HFF-Myc (cell line): ENCODE data around the gene LYPD1.

Source experiments
- DNase-seq: peaks from one replicate; pipeline ENCODE4 v3.0.0-alpha.2; 2011; ENCODE audit warnings: low read depth; ENCODE audit errors: extremely low read depth
- H3K4me3 ChIP-seq: replicated peaks from 2 replicates; pipeline ENCODE4 v1.5.1; 2011; ENCODE audit warnings: low read depth, mild to moderate bottlenecking, control low read depth, low read length
- TF ChIP-seq, protein P1 (sequence below): IDR thresholded peaks from 2 replicates; pipeline ENCODE4 v1.5.1; 2012; ENCODE audit warnings: mild to moderate bottlenecking, low read depth, low read length, control low read depth; ENCODE audit errors: missing control alignments

LYPD1 gene

DNA sequence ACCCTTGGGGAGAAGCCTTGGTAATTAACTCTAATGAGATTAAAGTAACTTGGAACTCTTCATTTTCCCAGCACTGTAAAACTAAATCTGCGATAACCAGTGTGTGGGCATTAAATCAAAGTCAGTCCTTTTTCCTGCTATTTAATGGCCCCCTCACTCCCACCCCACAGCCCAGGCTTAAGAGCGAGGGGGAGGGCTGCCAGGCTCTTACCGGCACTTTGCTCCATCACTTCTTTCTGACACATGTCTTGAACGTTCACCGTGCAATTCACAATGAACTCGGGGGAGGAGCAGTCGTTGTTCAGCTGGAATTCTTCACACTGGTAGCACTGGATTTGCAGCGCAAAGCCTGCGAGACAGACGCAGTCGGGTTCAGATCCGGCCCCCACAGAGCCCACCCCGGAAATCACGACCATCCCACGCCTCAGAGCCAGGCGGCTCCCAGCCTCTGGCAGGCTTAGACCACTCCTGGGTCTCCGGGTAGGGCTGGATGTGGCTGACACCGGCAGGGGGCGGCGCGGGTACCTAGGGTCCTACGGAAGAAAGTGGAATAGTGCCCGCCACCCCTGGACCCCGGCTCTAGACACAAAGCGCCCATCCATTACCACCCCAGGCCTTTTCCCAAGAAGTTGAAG, 1.7 kb downstream of the LYPD1 start:
- TF ChIP-seq, protein P1, sequence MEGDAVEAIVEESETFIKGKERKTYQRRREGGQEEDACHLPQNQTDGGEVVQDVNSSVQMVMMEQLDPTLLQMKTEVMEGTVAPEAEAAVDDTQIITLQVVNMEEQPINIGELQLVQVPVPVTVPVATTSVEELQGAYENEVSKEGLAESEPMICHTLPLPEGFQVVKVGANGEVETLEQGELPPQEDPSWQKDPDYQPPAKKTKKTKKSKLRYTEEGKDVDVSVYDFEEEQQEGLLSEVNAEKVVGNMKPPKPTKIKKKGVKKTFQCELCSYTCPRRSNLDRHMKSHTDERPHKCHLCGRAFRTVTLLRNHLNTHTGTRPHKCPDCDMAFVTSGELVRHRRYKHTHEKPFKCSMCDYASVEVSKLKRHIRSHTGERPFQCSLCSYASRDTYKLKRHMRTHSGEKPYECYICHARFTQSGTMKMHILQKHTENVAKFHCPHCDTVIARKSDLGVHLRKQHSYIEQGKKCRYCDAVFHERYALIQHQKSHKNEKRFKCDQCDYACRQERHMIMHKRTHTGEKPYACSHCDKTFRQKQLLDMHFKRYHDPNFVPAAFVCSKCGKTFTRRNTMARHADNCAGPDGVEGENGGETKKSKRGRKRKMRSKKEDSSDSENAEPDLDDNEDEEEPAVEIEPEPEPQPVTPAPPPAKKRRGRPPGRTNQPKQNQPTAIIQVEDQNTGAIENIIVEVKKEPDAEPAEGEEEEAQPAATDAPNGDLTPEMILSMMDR, result no peak
- no peak for DNase-seq
- no peak overlapping the region for H3K4me3 ChIP-seq

DNA sequence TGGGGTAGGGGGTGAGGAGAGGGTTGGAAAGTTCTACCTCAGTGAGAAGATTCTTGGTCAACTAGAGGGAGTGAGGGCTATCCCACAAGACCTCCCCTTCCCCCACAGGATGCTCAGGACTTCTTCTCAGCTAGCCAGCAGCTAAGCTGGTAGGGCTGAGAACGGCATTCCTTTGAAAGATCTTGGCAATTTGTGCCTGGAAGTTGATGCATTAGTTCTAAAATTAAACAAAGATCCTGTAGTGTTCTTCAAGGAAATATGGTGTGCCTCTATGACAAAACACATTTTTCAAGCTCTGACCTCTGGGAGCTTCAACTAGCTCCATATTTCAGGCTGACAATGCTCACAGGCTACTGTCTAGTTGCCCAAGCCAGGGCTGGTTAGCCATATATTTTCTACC, 2.3 kb downstream of the LYPD1 start:
- no peak for DNase-seq
- no peak overlapping the region for H3K4me3 ChIP-seq
- TF ChIP-seq, protein P1, result no peak

DNA sequence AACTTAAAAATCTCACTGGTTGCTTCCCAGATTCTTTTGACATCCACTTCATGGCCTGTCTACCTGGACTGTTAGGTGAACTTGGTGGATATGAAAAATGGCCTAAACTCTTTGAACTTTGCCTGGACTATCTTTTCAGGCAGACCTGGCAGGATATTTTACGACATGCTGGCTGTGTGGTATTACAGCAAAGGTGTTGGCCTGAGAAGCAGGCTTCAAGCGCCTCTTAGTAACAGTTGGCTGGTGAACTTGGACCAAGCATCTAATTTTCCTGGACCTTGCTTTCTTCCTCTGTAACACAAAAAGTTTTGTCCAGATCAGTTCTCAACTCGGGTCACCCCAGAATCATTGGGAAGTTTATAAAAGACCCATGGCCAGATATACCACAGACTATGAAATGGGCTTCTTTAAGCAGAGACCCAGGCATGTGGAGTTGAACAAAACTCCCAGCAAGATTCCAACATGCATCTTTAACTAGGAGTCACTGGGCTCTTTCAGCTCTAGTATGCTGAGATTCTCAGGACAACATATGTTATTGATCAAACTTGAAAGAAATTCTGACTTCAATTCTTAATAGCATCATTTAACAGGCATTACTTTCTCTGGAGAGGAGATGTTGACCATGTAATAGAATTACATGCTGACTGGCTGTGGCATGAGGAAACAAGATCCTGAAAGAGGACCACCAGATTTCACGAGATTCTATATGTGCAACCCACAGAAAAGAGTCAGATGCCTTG, 4.4 kb downstream of the LYPD1 start:
- TF ChIP-seq, protein P1, result no peak
- no peak for DNase-seq
- H3K4me3 ChIP-seq, result no peak overlapping the region

DNA sequence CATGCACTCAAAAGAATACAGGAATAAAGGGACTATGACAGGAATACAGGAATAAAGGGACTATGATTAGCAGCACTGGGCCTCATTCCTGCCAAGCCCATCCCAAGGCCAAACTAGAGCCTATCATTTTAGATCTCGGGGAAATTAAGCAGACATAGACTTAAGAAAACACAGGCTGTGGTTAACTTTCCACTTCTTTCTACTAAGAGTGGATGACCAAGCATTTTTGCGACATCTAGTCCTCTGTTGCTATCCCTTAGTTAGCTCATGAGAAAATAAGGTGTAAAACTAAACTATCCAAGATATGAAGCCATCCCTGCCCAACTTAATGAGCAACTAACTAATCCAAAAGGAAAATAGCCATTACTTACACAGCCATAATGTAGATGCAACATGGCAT, 5.9 kb downstream of the LYPD1 start:
- H3K4me3 ChIP-seq, result no peak overlapping the region
- TF ChIP-seq, protein P1, result no peak
- DNase-seq, result no peak

DNA sequence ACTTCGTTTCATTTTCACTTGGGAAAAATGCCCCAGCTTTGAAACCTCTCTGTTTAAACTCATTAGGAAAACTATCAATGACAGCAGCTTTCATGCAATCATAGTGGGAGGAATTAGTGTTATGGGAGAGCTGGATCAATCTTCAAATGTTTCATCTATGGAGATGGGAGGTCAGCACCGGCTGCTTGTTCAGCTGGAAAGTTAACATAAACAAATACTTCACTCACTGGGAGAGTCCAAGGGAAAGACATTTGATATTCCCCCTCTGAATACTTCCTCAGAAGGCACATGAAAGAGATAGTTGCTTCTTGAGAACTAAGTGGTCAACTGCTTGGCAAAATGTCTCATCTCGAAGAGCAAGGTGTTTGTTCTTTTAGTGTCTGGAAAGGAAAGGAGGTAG, 7.3 kb downstream of the LYPD1 start:
- TF ChIP-seq, protein P1, result no peak
- no peak overlapping the region for H3K4me3 ChIP-seq
- DNase-seq, result no peak

DNA sequence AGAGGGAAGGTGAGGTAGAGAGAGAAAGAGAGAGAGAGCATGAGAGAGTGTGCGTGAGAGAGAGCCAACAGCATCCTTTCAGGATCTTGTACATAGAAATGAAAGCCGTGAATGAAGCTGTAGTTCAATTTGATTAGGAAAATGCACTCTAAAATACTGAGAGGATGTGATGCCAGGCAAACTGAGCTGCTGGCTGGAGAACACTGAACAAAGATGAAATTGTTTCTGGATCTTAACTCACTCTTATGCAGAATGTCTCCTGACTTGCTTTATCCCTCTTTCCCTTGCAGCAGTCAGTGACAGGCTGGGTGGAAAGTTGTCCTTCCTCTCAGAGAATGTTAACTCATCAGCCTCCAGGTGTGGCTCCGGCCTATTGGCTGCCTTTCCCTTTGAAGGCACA, 10.7 kb downstream of the LYPD1 start:
- TF ChIP-seq, protein P1, result no peak
- DNase-seq, result no peak

More for the DNA sequence above, 10.7 kb downstream of the LYPD1 start:
- no peak overlapping the region for H3K4me3 ChIP-seq
